ENCODE measurements around the gene LUC7L.
A peak's percentile ranks its signal among the peaks of the same experiment; 100 is the strongest.
"Not testable (repeated sequence)": the region's sequence is repeated elsewhere in the genome, so short reads cannot be mapped to it uniquely, and the experiment has no call there.

The LUC7L gene

DNA sequence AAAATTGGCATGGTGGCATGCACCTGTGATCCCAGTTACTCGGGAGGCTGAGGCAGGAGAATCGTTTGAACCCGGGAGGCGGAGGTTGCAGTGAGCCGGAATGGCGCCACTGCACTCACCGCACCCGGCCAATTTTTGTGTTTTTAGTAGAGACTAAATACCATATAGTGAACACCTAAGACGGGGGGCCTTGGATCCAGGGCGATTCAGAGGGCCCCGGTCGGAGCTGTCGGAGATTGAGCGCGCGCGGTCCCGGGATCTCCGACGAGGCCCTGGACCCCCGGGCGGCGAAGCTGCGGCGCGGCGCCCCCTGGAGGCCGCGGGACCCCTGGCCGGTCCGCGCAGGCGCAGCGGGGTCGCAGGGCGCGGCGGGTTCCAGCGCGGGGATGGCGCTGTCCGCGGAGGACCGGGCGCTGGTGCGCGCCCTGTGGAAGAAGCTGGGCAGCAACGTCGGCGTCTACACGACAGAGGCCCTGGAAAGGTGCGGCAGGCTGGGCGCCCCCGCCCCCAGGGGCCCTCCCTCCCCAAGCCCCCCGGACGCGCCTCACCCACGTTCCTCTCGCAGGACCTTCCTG, 49.1 kb downstream of the LUC7L start, which contains the start of gene HBQ1:
Gene HBQ1, plus strand, starts transcription at position 359 of the 575 bp plus-strand sequence. Its CDS starts 28 bp downstream, at position 387.
- peak in 1 of 3 experiments; percentile 38 for DNase-seq (ENCODE audit: low read depth in 3 of 3)

DNA sequence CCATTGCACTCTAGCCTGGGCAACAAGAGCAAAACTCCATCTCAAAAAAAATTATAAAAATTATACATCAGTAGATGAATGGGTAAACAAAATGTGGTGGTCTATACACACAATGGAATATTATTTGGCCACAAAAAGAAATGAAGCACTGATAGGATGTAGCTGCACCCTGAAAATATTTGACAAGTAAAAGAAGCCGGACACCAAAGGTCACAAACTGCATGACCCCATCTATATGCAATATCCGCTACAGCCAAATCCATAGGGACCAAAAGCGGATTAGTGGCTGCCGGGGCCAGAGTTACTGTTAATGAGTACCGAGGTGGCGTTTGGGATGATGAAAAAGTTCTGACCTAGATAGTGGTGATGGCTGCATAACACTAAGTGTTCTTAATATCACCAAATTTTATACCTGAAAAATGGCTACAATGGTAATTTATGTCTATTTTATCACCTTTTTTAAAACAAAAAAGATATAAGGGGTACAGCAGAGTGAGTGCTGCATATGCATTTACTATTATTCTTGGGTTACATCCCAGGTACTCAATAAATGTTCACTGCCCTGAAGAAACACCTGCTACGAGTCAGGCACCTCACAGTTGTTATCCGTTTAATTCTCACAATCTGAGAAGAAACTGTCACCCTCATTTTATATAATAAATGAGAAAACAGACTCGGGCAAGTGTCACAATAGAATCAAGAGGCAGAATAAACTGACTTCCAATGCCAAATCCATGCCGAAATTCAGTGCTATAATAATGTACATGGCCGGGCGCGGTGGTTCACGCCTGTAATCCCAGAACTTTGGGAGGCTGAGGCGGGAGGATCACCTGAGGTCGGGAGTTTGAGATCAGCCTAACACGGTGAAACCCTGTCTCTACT, 49.8 kb downstream of the LUC7L start:
- no peak for DNase-seq (ENCODE audit: low read depth in 3 of 3)

DNA sequence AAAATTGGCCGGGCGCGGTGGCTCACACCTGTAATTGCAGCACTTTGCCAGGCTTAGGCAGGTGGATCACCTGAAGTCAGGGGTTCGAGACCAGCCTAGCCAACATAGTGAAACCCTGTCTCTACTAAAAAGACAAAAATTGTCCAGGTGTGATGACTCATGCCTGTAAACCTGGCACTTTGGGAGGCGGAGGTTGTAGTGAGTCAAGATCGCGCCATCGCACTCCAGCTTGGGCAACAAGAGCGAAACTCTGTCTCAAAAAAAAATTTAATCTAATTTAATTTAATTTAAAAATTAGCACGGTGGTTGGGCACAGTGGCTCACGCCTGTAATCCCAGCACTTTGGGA, 50.6 kb downstream of the LUC7L start:
- DNase-seq (ENCODE audit: low read depth in 3 of 3): no peak

DNA sequence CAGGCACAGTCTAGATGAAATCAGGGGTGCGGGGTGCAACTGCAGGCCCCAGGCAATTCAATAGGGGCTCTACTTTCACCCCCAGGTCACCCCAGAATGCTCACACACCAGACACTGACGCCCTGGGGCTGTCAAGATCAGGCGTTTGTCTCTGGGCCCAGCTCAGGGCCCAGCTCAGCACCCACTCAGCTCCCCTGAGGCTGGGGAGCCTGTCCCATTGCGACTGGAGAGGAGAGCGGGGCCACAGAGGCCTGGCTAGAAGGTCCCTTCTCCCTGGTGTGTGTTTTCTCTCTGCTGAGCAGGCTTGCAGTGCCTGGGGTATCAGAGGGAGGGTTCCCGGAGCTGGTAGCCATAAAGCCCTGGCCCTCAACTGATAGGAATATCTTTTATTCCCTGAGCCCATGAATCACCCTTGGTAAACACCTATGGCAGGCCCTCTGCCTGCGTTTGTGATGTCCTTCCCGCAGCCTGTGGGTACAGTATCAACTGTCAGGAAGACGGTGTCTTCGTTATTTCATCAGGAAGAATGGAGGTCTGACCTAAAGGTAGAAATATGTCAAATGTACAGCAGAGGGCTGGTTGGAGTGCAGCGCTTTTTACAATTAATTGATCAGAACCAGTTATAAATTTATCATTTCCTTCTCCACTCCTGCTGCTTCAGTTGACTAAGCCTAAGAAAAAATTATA, 51.1 kb downstream of the LUC7L start:
- DNase-seq (ENCODE audit: low read depth in 3 of 3): no peak

DNA sequence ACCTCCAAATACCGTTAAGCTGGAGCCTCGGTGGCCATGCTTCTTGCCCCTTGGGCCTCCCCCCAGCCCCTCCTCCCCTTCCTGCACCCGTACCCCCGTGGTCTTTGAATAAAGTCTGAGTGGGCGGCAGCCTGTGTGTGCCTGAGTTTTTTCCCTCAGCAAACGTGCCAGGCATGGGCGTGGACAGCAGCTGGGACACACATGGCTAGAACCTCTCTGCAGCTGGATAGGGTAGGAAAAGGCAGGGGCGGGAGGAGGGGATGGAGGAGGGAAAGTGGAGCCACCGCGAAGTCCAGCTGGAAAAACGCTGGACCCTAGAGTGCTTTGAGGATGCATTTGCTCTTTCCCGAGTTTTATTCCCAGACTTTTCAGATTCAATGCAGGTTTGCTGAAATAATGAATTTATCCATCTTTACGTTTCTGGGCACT, 51.8 kb downstream of the LUC7L start:
- no peak for DNase-seq (ENCODE audit: low read depth in 3 of 3)

DNA sequence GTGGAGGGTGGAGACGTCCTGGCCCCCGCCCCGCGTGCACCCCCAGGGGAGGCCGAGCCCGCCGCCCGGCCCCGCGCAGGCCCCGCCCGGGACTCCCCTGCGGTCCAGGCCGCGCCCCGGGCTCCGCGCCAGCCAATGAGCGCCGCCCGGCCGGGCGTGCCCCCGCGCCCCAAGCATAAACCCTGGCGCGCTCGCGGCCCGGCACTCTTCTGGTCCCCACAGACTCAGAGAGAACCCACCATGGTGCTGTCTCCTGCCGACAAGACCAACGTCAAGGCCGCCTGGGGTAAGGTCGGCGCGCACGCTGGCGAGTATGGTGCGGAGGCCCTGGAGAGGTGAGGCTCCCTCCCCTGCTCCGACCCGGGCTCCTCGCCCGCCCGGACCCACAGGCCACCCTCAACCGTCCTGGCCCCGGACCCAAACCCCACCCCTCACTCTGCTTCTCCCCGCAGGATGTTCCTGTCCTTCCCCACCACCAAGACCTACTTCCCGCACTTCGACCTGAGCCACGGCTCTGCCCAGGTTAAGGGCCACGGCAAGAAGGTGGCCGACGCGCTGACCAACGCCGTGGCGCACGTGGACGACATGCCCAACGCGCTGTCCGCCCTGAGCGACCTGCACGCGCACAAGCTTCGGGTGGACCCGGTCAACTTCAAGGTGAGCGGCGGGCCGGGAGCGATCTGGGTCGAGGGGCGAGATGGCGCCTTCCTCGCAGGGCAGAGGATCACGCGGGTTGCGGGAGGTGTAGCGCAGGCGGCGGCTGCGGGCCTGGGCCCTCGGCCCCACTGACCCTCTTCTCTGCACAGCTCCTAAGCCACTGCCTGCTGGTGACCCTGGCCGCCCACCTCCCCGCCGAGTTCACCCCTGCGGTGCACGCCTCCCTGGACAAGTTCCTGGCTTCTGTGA, 52.5 kb downstream of the LUC7L start, which contains the start of gene HBA1:
Gene HBA1, plus strand, starts transcription at position 204 of the 906 bp plus-strand sequence. Its CDS starts 37 bp downstream, at position 241.
- DNase-seq (ENCODE audit: low read depth in 3 of 3): not testable (repeated sequence)

DNA sequence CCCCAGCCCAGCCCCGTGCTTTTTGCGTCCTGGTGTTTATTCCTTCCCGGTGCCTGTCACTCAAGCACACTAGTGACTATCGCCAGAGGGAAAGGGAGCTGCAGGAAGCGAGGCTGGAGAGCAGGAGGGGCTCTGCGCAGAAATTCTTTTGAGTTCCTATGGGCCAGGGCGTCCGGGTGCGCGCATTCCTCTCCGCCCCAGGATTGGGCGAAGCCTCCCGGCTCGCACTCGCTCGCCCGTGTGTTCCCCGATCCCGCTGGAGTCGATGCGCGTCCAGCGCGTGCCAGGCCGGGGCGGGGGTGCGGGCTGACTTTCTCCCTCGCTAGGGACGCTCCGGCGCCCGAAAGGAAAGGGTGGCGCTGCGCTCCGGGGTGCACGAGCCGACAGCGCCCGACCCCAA, 53.2 kb downstream of the LUC7L start:
- not testable (repeated sequence) for DNase-seq (ENCODE audit: low read depth in 3 of 3)

DNA sequence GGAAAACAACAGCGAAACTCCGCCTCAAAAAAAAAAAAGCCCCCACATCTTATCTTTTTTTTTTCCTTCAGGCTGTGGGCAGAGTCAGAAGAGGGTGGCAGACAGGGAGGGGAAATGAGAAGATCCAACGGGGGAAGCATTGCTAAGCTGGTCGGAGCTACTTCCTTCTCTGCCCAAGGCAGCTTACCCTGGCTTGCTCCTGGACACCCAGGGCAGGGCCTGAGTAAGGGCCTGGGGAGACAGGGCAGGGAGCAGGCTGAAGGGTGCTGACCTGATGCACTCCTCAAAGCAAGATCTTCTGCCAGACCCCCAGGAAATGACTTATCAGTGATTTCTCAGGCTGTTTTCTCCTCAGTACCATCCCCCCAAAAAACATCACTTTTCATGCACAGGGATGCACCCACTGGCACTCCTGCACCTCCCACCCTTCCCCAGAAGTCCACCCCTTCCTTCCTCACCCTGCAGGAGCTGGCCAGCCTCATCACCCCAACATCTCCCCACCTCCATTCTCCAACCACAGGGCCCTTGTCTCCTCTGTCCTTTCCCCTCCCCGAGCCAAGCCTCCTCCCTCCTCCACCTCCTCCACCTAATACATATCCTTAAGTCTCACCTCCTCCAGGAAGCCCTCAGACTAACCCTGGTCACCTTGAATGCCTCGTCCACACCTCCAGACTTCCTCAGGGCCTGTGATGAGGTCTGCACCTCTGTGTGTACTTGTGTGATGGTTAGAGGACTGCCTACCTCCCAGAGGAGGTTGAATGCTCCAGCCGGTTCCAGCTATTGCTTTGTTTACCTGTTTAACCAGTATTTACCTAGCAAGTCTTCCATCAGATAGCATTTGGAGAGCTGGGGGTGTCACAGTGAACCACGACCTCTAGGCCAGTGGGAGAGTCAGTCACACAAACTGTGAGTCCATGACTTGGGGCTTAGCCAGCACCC, 54.0 kb downstream of the LUC7L start:
- DNase-seq (ENCODE audit: low read depth in 3 of 3): no peak

DNA sequence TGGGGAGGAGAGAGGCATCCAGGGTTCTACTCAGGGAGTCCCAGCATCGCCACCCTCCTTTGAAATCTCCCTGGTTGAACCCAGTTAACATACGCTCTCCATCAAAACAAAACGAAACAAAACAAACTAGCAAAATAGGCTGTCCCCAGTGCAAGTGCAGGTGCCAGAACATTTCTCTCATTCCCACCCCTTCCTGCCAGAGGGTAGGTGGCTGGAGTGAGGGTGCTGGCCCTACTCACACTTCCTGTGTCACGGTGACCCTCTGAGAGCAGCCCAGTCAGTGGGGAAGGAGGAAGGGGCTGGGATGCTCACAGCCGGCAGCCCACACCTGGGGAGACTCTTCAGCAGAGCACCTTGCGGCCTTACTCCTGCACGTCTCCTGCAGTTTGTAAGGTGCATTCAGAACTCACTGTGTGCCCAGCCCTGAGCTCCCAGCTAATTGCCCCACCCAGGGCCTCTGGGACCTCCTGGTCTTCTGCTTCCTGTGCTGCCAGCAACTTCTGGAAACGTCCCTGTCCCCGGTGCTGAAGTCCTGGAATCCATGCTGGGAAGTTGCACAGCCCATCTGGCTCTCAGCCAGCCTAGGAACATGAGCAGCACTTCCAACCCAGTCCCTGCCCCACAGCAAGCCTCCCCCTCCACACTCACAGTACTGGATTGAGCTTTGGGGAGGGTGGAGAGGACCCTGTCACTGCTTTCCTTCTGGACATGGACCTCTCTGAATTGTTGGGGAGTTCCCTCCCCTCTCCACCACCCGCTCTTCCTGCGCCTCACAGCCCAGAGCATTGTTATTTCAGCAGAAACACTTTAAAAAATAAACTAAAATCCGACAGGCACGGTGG, 55.1 kb downstream of the LUC7L start:
- DNase-seq (ENCODE audit: low read depth in 3 of 3): not testable (repeated sequence)

DNA sequence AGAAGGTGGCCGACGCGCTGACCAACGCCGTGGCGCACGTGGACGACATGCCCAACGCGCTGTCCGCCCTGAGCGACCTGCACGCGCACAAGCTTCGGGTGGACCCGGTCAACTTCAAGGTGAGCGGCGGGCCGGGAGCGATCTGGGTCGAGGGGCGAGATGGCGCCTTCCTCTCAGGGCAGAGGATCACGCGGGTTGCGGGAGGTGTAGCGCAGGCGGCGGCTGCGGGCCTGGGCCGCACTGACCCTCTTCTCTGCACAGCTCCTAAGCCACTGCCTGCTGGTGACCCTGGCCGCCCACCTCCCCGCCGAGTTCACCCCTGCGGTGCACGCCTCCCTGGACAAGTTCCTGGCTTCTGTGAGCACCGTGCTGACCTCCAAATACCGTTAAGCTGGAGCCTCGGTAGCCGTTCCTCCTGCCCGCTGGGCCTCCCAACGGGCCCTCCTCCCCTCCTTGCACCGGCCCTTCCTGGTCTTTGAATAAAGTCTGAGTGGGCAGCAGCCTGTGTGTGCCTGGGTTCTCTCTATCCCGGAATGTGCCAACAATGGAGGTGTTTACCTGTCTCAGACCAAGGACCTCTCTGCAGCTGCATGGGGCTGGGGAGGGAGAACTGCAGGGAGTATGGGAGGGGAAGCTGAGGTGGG, 55.9 kb downstream of the LUC7L start:
- DNase-seq (ENCODE audit: low read depth in 3 of 3): not testable (repeated sequence)

DNA sequence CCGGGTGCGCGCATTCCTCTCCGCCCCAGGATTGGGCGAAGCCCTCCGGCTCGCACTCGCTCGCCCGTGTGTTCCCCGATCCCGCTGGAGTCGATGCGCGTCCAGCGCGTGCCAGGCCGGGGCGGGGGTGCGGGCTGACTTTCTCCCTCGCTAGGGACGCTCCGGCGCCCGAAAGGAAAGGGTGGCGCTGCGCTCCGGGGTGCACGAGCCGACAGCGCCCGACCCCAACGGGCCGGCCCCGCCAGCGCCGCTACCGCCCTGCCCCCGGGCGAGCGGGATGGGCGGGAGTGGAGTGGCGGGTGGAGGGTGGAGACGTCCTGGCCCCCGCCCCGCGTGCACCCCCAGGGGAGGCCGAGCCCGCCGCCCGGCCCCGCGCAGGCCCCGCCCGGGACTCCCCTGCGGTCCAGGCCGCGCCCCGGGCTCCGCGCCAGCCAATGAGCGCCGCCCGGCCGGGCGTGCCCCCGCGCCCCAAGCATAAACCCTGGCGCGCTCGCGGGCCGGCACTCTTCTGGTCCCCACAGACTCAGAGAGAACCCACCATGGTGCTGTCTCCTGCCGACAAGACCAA, 56.8 kb downstream of the LUC7L start, which contains the start of gene HBA2:
Gene HBA2, plus strand, starts transcription at position 503 of the 568 bp plus-strand sequence. Its CDS starts 37 bp downstream, at position 540.
- DNase-seq (ENCODE audit: low read depth in 3 of 3): not testable (repeated sequence)

DNA sequence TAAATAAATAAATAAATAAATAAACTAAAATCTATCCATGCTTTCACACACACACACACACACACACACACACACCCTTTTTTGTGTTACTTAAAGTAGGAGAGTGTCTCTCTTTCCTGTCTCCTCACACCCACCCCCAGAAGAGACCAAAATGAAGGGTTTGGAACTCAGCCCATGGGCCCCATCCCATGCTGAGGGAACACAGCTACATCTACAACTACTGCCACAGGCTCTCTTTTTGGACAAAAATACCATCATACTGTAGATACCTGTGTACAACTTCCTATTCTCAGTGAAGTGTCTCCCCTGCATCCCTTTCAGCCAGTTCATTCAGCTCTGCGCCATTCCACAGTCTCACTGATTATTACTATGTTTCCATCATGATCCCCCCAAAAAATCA, 58.5 kb downstream of the LUC7L start:
- no peak for DNase-seq (ENCODE audit: low read depth in 3 of 3)

DNA sequence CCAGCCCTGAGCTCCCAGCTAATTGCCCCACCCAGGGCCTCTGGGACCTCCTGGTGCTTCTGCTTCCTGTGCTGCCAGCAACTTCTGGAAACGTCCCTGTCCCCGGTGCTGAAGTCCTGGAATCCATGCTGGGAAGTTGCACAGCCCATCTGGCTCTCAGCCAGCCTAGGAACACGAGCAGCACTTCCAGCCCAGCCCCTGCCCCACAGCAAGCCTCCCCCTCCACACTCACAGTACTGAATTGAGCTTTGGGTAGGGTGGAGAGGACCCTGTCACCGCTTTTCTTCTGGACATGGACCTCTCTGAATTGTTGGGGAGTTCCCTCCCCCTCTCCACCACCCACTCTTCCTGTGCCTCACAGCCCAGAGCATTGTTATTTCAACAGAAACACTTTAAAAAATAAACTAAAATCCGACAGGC, 59.2 kb downstream of the LUC7L start:
- DNase-seq (ENCODE audit: low read depth in 3 of 3): not testable (repeated sequence)

DNA sequence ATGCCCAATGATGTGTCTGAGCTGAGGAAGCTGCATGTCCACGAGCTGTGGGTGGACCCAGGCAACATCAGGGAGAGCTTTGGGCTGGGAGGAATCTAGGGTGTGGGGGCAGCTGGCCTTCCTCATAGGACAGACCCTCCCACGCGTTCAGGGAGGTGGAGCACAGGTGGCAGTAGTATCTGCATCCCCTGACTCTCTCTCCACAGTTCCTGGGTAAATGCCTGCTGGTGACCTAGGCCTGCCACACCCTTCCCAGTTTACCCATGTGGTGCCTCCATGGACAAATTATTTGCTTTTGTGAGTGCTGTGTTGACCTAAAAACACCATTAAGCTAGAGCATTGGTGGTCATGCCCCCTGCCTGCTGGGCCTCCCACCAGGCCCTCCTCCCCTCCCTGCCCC, 60.2 kb downstream of the LUC7L start:
- DNase-seq (ENCODE audit: low read depth in 3 of 3): no peak

DNA sequence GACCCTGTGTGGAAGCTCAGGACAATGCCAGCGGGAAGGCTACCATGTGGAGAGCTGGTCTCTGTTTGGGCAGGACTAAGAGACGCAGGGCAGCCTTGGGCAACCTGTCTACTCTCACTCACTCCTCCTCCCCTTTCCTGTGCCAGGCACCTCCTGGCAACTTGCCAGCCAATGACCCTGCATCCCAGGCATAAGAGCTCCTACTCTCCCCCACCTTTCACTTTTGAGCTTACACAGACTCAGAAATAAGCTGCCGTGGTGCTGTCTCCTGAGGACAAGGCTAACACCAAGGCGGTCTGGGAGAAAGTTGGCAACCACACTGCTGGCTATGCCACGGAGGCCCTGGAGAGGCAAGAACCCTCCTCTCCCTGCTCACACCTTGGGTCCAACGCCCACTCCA, 60.8 kb downstream of the LUC7L start:
- no peak for DNase-seq (ENCODE audit: low read depth in 3 of 3)

DNA sequence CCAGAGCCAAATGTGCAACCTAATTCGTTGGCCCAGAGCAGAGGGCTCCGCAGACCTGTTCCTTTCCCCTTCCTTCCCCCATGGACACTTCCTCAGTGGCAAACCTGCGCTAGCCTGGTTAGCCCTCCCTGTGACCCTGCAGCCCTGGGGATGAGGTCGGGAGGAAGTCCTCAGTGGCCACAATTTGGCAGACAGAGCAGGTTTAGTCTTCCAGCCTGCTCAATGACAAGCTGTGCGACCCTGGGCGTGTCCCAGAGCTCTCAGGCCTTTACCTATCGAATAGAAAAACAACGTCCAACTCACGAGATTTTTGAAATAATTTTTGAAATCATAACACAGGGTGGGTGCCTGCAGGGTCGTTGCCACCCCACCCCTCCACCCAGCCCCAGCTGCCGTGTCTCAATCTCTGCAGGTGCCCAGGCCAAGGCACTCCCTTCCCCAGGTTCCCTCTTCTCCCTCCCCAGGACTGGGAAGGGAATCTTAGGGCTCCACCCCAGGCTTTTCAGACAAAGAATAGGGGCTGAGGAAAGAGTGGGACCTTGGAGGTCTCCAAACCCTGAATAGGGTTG, 62.0 kb downstream of the LUC7L start:
- no peak for DNase-seq (ENCODE audit: low read depth in 3 of 3)

DNA sequence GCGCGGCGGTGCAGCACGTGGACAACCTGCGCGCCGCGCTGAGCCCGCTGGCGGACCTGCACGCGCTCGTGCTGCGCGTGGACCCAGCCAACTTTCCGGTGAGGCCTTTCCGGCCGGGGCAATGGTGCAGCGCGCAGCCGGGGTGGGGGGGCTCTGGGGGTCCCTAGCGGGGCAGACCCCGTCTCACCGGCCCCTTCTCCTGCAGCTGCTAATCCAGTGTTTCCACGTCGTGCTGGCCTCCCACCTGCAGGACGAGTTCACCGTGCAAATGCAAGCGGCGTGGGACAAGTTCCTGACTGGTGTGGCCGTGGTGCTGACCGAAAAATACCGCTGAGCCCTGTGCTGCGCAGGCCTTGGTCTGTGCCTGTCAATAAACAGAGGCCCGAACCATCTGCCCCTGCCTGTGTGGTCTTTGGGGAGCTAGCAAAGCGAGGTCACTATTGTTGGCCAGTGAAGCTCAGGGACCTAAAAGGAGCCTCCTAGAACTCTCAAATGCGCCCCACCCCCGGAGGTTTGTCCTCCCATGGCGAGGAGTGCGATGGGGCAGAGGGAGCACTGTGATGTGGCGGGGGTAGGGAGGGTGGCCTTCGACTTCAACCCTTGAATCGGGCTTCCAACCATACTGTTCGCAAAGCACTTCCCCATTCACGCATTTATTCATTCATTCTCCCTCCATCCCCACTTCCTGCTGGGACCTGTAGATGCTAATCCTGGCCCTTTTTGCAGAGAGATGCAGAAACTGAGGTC, 62.7 kb downstream of the LUC7L start:
- DNase-seq (ENCODE audit: low read depth in 3 of 3): no peak
